ENCODE results near the gene NCAPD3.

Gene NCAPD3

GRCh38 chr11:134223836-134224709, at the start of gene NCAPD3, which contains the start of gene VPS26B:
TSS of gene NCAPD3 (minus strand) at chr11:134223967. CDS start at chr11:134223926, 41 bp downstream.
TSS of gene VPS26B (plus strand) at chr11:134224671. CDS start at chr11:134225123, 452 bp downstream.
- ChIA-PET CTCF (interaction anchor here (1.0 to 2.6 kb wide), 6 partner anchors 9 to 21 kb away, joined by 3 to 12 read pairs (median 3); no protein-coding TSS in a partner anchor), POLR2A (interaction anchor here (0.5 kb wide), 1 partner anchor 160 kb away, joined by 3 read pairs; no protein-coding TSS in a partner anchor)
- DNase-seq (ENCODE audit: extremely low spot score) = peak; percentile 97
- TF ChIP-seq, protein P1, sequence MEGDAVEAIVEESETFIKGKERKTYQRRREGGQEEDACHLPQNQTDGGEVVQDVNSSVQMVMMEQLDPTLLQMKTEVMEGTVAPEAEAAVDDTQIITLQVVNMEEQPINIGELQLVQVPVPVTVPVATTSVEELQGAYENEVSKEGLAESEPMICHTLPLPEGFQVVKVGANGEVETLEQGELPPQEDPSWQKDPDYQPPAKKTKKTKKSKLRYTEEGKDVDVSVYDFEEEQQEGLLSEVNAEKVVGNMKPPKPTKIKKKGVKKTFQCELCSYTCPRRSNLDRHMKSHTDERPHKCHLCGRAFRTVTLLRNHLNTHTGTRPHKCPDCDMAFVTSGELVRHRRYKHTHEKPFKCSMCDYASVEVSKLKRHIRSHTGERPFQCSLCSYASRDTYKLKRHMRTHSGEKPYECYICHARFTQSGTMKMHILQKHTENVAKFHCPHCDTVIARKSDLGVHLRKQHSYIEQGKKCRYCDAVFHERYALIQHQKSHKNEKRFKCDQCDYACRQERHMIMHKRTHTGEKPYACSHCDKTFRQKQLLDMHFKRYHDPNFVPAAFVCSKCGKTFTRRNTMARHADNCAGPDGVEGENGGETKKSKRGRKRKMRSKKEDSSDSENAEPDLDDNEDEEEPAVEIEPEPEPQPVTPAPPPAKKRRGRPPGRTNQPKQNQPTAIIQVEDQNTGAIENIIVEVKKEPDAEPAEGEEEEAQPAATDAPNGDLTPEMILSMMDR (IDR thresholded peaks at IDR 0.05; ENCODE audit: control extremely low read depth, extremely low read depth, low read depth, missing control alignments) = no peak

- DNase-seq (ENCODE audit: extremely low spot score) = no peak
- TF ChIP-seq, protein P1 (IDR thresholded peaks at IDR 0.05; ENCODE audit: control extremely low read depth, extremely low read depth, low read depth, missing control alignments) = no peak
- CTCF ChIA-PET = interaction anchor here (1.2 to 13.2 kb wide), 5 partner anchors 10 to 44 kb away, joined by 3 to 99 read pairs (median 5); partner anchors contain the start of genes ACAD8 and THYN1
- POLR2A ChIA-PET = no interaction called here
Measured at GRCh38 chr11:134273317-134273712, 49.5 kb upstream of the NCAPD3 start.

- CTCF ChIA-PET = interaction anchor here (1.2 to 13.2 kb wide), 5 partner anchors 9 to 44 kb away, joined by 3 to 99 read pairs (median 5); partner anchors contain the start of genes ACAD8 and THYN1
- DNase-seq (ENCODE audit: extremely low spot score) = no peak
- POLR2A ChIA-PET = no interaction called here
- TF ChIP-seq, protein P1 (IDR thresholded peaks at IDR 0.05; ENCODE audit: control extremely low read depth, extremely low read depth, low read depth, missing control alignments) = no peak
Measured at GRCh38 chr11:134272381-134273316, 48.9 kb upstream of the NCAPD3 start.

GRCh38 chr11:134271978-134272377, 48.2 kb upstream of the NCAPD3 start:
- ChIA-PET POLR2A (no interaction called here), CTCF (interaction anchor here (1.3 to 13.2 kb wide), 2 partner anchors 8 to 16 kb away, joined by 4 to 99 read pairs; no protein-coding TSS in a partner anchor)
- no peak for DNase-seq (ENCODE audit: extremely low spot score)
- TF ChIP-seq, protein P1 (IDR thresholded peaks at IDR 0.05; ENCODE audit: control extremely low read depth, extremely low read depth, low read depth, missing control alignments) = no peak

- no peak for DNase-seq (ENCODE audit: extremely low spot score)
- ChIA-PET CTCF (interaction anchor here (0.7 to 13.2 kb wide), 4 partner anchors 7 to 17 kb away, joined by 3 to 99 read pairs (median 4); no protein-coding TSS in a partner anchor), POLR2A (no interaction called here)
- TF ChIP-seq, protein P1 (IDR thresholded peaks at IDR 0.05; ENCODE audit: control extremely low read depth, extremely low read depth, low read depth, missing control alignments) = peak; percentile 7
Measured at GRCh38 chr11:134270250-134270714, 46.5 kb upstream of the NCAPD3 start.

Data from GM10248 (cell line).